Naive B cell (primary cell): Measurements from ENCODE around the gene ANKRD33B. TPM values are rescaled to one million over a fixed set of nuclear protein-coding genes. Genes with fewer than 3 reads are reported as not detected.
"Not testable (repeated sequence)": the region's sequence is repeated elsewhere in the genome, so short reads cannot be mapped to it uniquely, and the experiment has no call there.

Experiments used
- ATAC-seq, 2 donors: fragments of 150-1000 bp; cut with Tn5 transposase; 2 replicates each; pipeline ENCODE4 v1.10.0; 2021; ENCODE audit warnings: low read depth in 2 of 2, mild to moderate bottlenecking in 2 of 2, moderate library complexity in 2 of 2
- DNase-seq: peaks from one replicate; pipeline ENCODE4 v3.0.0; 2022
- H3K27ac Mint-ChIP-seq, 6 donors: one replicate each; pipeline ENCODE4 v1.8.0; 2020 to 2022; ENCODE audit warnings: mild to moderate bottlenecking in 6 of 6, mixed read lengths in 6 of 6, moderate library complexity in 5 of 6, inconsistent platforms in 2 of 6
- H3K27me3 Mint-ChIP-seq, 3 donors: one replicate each; pipeline ENCODE4 v1.8.0; 2021 to 2022; ENCODE audit warnings: mixed read lengths in 3 of 3, mild to moderate bottlenecking in 1 of 3
- H3K36me3 Mint-ChIP-seq, 2 donors: one replicate each; pipeline ENCODE4 v1.8.0; 2020 to 2022; ENCODE audit warnings: mixed read lengths in 2 of 2, inconsistent platforms in 1 of 2, mild to moderate bottlenecking in 1 of 2
- H3K4me1 Mint-ChIP-seq, 3 donors: one replicate each; pipeline ENCODE4 v1.8.0; 2020 to 2022; ENCODE audit warnings: mixed read lengths in 3 of 3, inconsistent platforms in 1 of 3, mild to moderate bottlenecking in 1 of 3, moderate library complexity in 1 of 3
- H3K4me3 Mint-ChIP-seq, 8 donors: one replicate each; pipeline ENCODE4 v1.8.0; 2020 to 2022; ENCODE audit warnings: mild to moderate bottlenecking in 8 of 8, mixed read lengths in 8 of 8, moderate library complexity in 8 of 8, inconsistent platforms in 2 of 8
- H3K9me3 Mint-ChIP-seq, 7 donors: one replicate each; pipeline ENCODE4 v1.8.0; 2020 to 2022; ENCODE audit warnings: mixed read lengths in 7 of 7, mild to moderate bottlenecking in 5 of 7, inconsistent platforms in 2 of 7, moderate library complexity in 1 of 7
- polyA plus RNA-seq, 6 donors: library from polyadenylated mRNA; unstranded; fragments of 300-500 nt; fragmentation: Illumina TruSeq; gene quantifications; one replicate each; pipeline ENCODE4 v1.2.3, GENCODE V29; 2021; ENCODE audit warnings: low read depth in 6 of 6

Gene ANKRD33B
- polyA plus RNA-seq, 6 donors from 2014 or later = 1.3 to 2.7 (median 1.9) TPM

DNA sequence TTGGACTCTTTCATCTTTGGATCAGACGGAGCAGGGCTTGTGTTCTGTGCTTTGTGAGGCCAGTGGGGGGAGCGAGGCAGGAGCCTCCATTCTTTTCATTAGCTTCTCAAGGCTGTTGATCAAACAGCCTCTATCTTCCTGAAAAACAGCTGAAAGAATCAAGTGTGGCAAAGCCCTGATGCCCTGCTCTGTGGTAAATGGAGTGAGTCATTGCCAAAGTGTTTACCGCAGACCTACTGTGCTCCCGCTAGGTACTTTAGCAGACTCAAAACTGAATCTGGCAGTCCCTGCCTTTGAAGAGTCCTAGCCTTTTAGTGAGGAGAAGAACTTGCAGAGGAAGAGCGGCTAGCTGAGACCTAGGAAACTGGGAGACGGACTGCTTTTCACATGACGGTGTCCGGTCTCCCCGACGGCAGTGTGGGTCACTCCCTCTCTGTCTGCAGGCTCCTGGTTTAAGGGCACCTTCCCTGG lies 3.3 kb downstream of the ANKRD33B start:
- no peaks in the 10 kb centered on the region for H3K36me3 Mint-ChIP-seq
- H3K4me1 Mint-ChIP-seq = peaks cover 32 to 55% (median 49%) of the 10 kb centered on the region in 3 donors
- H3K27ac Mint-ChIP-seq = peak overlapping the region in 4 of 6 donors; percentile 30 to 92 (median 74)
- no peaks in the 10 kb centered on the region for H3K27me3 Mint-ChIP-seq
- no peak for DNase-seq
- no peak for ATAC-seq
- peak overlapping the region; percentile 1 to 98 (median 92) for H3K4me3 Mint-ChIP-seq
- no peaks in the 10 kb centered on the region for H3K9me3 Mint-ChIP-seq

DNA sequence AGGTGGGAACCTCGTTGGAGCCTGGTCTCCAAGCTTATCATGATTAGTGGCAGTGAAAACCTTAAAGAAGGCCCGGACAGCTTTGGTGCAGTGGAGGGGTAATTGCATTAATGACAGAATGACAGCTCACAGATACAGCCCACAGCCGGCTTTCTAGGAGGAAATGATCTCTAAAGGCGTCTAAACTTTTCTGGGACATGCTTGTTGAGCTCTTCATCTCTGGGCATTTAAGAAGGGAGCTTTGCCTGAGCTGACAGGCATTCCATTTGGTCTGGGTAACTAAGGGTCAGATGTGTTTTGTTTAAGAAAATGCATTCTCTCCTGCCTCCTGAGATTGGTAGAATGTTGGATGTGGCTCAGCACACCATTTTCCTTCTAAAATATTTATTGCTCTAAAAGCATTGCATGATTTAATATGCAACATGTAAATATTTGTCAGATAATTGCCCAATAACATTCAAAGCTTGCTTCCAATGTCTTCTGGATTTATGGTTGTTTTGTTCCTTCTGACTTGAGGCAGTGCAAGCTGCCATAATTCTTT lies 4.0 kb downstream of the ANKRD33B start:
- DNase-seq (no peak), ATAC-seq (no peak)
- no peaks in the 10 kb centered on the region for H3K36me3 Mint-ChIP-seq
- H3K27me3 Mint-ChIP-seq = no peaks in the 10 kb centered on the region
- peaks cover 29 to 54% (median 51%) of the 10 kb centered on the region in 3 donors for H3K4me1 Mint-ChIP-seq
- no peak overlapping the region for H3K27ac Mint-ChIP-seq
- peak overlapping the region in 1 of 8 donors; percentile 90 for H3K4me3 Mint-ChIP-seq
- H3K9me3 Mint-ChIP-seq = no peaks in the 10 kb centered on the region

GRCh38 chr5:10570540-10570939 lies 6.7 kb downstream of the ANKRD33B start:
- not testable (repeated sequence) for H3K27me3 Mint-ChIP-seq, DNase-seq, H3K4me3 Mint-ChIP-seq, H3K36me3 Mint-ChIP-seq, H3K27ac Mint-ChIP-seq, ATAC-seq, H3K9me3 Mint-ChIP-seq
- H3K4me1 Mint-ChIP-seq = peaks cover 32 to 61% (median 56%) of the 10 kb centered on the region in 3 donors

GRCh38 chr5:10572451-10572850 lies 8.6 kb downstream of the ANKRD33B start:
- Mint-ChIP-seq H3K27me3 (no peaks in the 10 kb centered on the region), H3K4me3 (no peak overlapping the region), H3K4me1 (peaks cover 28 to 61% (median 52%) of the 10 kb centered on the region in 3 donors), H3K9me3 (peaks cover 0 to 2% (median 0%) of the 10 kb centered on the region in 7 donors), H3K36me3 (peaks cover 0 to 8% of the 10 kb centered on the region in 2 donors), H3K27ac (no peak overlapping the region)
- DNase-seq (no peak), ATAC-seq (no peak)

DNA sequence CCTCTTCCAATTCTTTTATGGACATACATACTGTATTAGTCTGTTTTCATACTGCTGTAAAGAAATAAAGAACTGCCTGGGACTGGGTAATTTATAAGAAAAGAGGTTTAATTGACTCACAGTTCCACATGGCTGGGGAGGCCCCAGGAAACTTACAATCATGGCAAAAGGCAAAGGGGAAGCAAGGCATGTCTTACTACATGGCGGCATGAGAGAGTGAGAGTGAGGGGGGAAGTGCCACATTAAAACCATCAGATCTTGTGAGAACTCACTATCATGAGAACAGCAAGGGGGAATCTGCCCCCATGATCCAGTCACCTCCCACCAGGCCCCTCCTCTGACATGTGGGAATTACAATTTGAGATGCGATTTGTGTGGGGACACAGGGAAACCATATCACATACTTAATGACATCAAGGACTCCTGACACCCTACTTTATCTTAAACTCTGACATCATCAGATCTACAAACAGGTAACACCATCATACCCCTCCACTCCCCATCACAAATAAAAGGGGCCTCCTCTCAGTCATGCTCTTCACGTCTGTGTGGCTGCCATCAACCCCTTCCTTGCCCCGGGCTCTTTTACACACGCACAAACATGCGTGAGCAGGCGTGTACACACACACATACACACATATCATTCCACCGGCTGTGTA lies 9.7 kb downstream of the ANKRD33B start:
- no peaks in the 10 kb centered on the region for H3K27me3 Mint-ChIP-seq
- ATAC-seq (peak; percentile 41 to 52), DNase-seq (no peak)
- H3K9me3 Mint-ChIP-seq = peaks cover 0 to 2% (median 0%) of the 10 kb centered on the region in 7 donors
- peaks cover 0 to 8% of the 10 kb centered on the region in 2 donors for H3K36me3 Mint-ChIP-seq
- peak overlapping the region in 1 of 8 donors; percentile 60 for H3K4me3 Mint-ChIP-seq
- H3K27ac Mint-ChIP-seq = peak overlapping the region in 4 of 6 donors; percentile 15 to 33 (median 22)
- H3K4me1 Mint-ChIP-seq = peaks cover 33 to 65% (median 53%) of the 10 kb centered on the region in 3 donors

DNA sequence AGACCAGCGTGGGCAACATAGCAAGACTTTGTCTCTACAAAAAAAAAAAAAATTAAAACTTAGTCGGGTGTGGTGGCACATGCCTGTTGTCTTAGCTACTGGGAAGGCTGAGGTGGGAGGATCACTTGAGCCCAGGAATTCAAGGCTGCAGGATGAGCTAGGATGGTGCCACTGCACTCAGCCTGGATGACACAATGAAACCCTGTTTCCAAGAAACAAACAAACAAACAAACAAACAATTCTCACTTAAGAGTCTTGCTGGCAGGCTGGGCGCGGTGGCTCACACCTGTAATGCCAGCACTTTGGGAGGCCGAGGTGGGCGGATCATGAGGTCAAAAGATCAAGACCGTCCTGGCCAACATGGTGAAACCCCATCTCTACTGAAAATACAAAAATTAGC lies 11.0 kb downstream of the ANKRD33B start:
- H3K36me3 Mint-ChIP-seq, H3K27ac Mint-ChIP-seq, H3K9me3 Mint-ChIP-seq, DNase-seq, ATAC-seq, H3K4me3 Mint-ChIP-seq, H3K27me3 Mint-ChIP-seq: not testable (repeated sequence)
- peaks cover 37 to 71% (median 59%) of the 10 kb centered on the region in 3 donors for H3K4me1 Mint-ChIP-seq

DNA sequence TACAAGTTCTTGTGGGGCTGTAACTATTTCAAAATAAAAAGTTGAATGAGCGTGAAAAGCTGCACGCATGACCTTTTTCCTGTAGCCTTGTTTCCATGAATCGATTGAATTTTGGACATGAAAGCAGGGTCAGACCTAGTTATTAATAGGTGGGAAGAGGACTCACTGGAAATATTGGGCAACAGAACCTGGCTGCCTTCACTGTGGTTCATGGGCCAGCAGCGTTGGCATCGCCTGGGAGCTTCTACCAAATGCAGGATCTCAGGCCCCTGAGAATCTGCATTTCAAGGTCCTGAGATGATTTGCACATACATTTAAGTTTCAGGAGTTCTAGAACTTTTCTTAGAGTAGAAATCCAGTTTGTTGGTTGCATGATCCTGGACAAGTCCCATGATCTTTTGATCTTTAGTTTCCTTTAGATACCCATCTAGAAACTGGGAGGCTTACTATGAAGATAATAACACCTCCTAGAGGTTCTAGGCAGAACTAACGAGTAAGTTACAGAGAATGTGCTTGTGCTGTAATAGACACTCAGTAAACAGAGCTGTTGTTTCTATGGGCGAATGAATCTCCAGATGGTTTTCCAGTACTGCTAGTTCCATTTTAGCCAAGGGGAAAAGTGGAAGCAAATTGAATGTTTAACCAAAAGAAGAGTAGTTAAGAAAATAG lies 12.4 kb downstream of the ANKRD33B start:
- peak overlapping the region in 2 of 8 donors; percentile 1 to 17 for H3K4me3 Mint-ChIP-seq
- peak overlapping the region in 1 of 6 donors; percentile 57 for H3K27ac Mint-ChIP-seq
- ATAC-seq (no peak), DNase-seq (no peak)
- H3K27me3 Mint-ChIP-seq = no peaks in the 10 kb centered on the region
- peaks cover 0 to 2% (median 0%) of the 10 kb centered on the region in 7 donors for H3K9me3 Mint-ChIP-seq
- peaks cover 0 to 8% of the 10 kb centered on the region in 2 donors for H3K36me3 Mint-ChIP-seq
- peaks cover 48 to 78% (median 68%) of the 10 kb centered on the region in 3 donors for H3K4me1 Mint-ChIP-seq

DNA sequence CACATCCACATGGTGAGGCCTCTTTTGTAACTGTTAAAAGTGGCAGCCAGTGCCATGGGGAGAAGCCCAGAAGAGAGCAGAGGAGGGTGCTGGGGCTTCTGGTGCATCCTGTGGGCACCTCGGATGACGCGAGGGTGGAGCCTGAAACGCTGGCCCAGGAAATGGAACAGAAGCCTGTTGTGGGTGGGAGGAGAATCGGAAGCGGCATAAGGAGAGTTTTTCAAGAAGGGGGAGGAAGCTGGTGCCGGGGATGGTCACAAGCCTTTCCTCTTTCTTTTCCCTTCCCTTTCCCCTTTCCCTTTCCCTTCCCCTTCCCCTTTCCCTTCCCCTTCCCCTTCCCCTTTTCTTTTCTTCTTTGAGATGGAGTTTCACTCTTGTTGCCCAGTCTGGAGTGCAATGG lies 12.9 kb downstream of the ANKRD33B start:
- Mint-ChIP-seq H3K27ac (peak overlapping the region in 2 of 6 donors; percentile 9 to 57), H3K4me1 (peaks cover 53 to 84% (median 73%) of the 10 kb centered on the region in 3 donors), H3K9me3 (peaks cover 0 to 2% (median 0%) of the 10 kb centered on the region in 7 donors), H3K27me3 (no peaks in the 10 kb centered on the region), H3K36me3 (peaks cover 5 to 8% of the 10 kb centered on the region in 2 donors), H3K4me3 (peak overlapping the region in 2 of 8 donors; percentile 17 to 29)
- ATAC-seq (no peak), DNase-seq (no peak)

- H3K4me1 Mint-ChIP-seq = peaks cover 61 to 88% (median 78%) of the 10 kb centered on the region in 3 donors
- H3K27ac Mint-ChIP-seq = peak overlapping the region in 5 of 6 donors; percentile 9 to 96 (median 87)
- H3K27me3 Mint-ChIP-seq = no peaks in the 10 kb centered on the region
- peaks cover 0 to 2% (median 0%) of the 10 kb centered on the region in 7 donors for H3K9me3 Mint-ChIP-seq
- peak overlapping the region in 6 of 8 donors; percentile 58 to 78 (median 70) for H3K4me3 Mint-ChIP-seq
- ATAC-seq (no peak), DNase-seq (no peak)
- H3K36me3 Mint-ChIP-seq = peaks cover 8 to 11% of the 10 kb centered on the region in 2 donors
Measured at GRCh38 chr5:10577371-10578292, 13.8 kb downstream of the ANKRD33B start.

DNA sequence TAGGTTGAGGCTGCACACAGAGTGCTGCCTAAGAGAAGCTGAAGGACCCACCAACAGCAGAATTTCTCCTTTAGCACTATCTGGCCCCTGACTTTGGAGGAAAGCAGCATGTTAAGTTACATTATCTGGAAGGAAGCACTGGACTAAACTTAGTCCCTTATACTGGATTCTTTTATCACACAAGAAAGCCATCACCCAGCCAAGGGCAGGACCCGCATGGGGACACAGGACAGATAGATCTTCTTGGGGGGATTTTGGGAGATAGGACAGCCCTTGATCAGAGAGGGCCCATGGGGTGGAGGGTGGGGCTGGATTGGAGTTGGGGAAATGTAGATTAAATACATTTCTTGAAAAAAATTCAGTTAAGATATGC lies 14.4 kb downstream of the ANKRD33B start:
- Mint-ChIP-seq H3K36me3 (peaks cover 8 to 11% of the 10 kb centered on the region in 2 donors), H3K4me1 (peaks cover 62 to 88% (median 75%) of the 10 kb centered on the region in 3 donors), H3K4me3 (peak overlapping the region in 6 of 8 donors; percentile 38 to 78 (median 66)), H3K9me3 (peaks cover 0 to 2% (median 0%) of the 10 kb centered on the region in 7 donors), H3K27me3 (no peaks in the 10 kb centered on the region), H3K27ac (peak overlapping the region in 5 of 6 donors; percentile 9 to 96 (median 63))
- ATAC-seq (no peak), DNase-seq (no peak)

- Mint-ChIP-seq H3K36me3 (peaks cover 2 to 11% of the 10 kb centered on the region in 2 donors), H3K27ac (peak overlapping the region; percentile 78 to 99 (median 94)), H3K4me1 (peaks cover 61 to 88% (median 74%) of the 10 kb centered on the region in 3 donors), H3K27me3 (no peaks in the 10 kb centered on the region), H3K9me3 (no peaks in the 10 kb centered on the region), H3K4me3 (peak overlapping the region; percentile 58 to 86 (median 76))
- ATAC-seq = peak; percentile 92 to 95
- peak; percentile 83 for DNase-seq
Measured at GRCh38 chr5:10578869-10579268, 15.0 kb downstream of the ANKRD33B start.
